Right atrium auricular region (tissue), 2 donors: Measurements from ENCODE around the gene TMEFF2. TPM values are rescaled to one million over a fixed set of nuclear protein-coding genes. Genes with fewer than 3 reads are reported as not detected.

ENCODE experiments used
- DNase-seq: peaks from one replicate; pipeline ENCODE4 v3.0.0-alpha.2; 2019; ENCODE audit warnings: low spot score
- H3K27ac ChIP-seq, 2 donors: fragments of 200-600 bp; sonication (generic); 1 replicate in 1 of 2; 2 replicates in 1 of 2; pipeline ENCODE4 v1.5.1; 2016 to 2019
- H3K27me3 ChIP-seq, 2 donors: fragments of 200-600 bp; sonication (generic); one replicate each; pipeline versions ENCODE4 v1.5.1 to v1.6.0; 2017 to 2019
- H3K36me3 ChIP-seq: fragments of 200-600 bp; sonication (generic); one replicate; pipeline ENCODE4 v1.5.1; 2016
- H3K4me1 ChIP-seq, 2 donors: fragments of 200-600 bp; sonication (generic); one replicate each; pipeline versions ENCODE4 v1.5.1 to v1.6.0; 2017 to 2019
- H3K4me3 ChIP-seq, 2 donors: fragments of 200-600 bp; sonication (generic); 1 replicate in 1 of 2; 2 replicates in 1 of 2; pipeline ENCODE4 v1.5.1; 2017 to 2019; ENCODE audit warnings: mild to moderate bottlenecking in 1 of 2, moderate library complexity in 1 of 2
- H3K9me3 ChIP-seq, 2 donors: fragments of 200-600 bp; sonication (generic); one replicate each; pipeline ENCODE4 v1.5.1; 2019
- total RNA-seq, 2 donors: library from RNA; depleted of rRNA; stranded (reverse); fragments of >200 nt; gene quantifications; one replicate each; pipeline ENCODE4 v1.1.0, GENCODE V29; 2016
- TF ChIP-seq, protein P1 (sequence below), 2 donors: fragments of 200-600 bp; sonication (generic); IDR thresholded peaks; one replicate each; pipeline ENCODE4 v1.5.1; 2019; ENCODE audit warnings: antibody characterized with exemption in 2 of 2

The TMEFF2 gene
- total RNA-seq, 2 donors from 2014 or later = 0.56 TPM; not detected in 1

- TF ChIP-seq, protein P1, sequence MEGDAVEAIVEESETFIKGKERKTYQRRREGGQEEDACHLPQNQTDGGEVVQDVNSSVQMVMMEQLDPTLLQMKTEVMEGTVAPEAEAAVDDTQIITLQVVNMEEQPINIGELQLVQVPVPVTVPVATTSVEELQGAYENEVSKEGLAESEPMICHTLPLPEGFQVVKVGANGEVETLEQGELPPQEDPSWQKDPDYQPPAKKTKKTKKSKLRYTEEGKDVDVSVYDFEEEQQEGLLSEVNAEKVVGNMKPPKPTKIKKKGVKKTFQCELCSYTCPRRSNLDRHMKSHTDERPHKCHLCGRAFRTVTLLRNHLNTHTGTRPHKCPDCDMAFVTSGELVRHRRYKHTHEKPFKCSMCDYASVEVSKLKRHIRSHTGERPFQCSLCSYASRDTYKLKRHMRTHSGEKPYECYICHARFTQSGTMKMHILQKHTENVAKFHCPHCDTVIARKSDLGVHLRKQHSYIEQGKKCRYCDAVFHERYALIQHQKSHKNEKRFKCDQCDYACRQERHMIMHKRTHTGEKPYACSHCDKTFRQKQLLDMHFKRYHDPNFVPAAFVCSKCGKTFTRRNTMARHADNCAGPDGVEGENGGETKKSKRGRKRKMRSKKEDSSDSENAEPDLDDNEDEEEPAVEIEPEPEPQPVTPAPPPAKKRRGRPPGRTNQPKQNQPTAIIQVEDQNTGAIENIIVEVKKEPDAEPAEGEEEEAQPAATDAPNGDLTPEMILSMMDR (IDR thresholded peaks at IDR 0.05) = no peak
- no peaks in the 10 kb centered on the region for H3K36me3 ChIP-seq
- H3K9me3 ChIP-seq = no peaks in the 10 kb centered on the region
- H3K4me1 ChIP-seq = no peaks in the 10 kb centered on the region
- no peak for DNase-seq
- H3K27me3 ChIP-seq = no peaks in the 10 kb centered on the region
- no peak overlapping the region for H3K27ac ChIP-seq
- no peak overlapping the region for H3K4me3 ChIP-seq
Observed at GRCh38 chr2:192206399-192206798, 11.7 kb upstream of the TMEFF2 start.

GRCh38 chr2:192203876-192204275, 9.1 kb upstream of the TMEFF2 start:
- no peaks in the 10 kb centered on the region for H3K36me3 ChIP-seq
- TF ChIP-seq, protein P1 (IDR thresholded peaks at IDR 0.05) = no peak
- no peaks in the 10 kb centered on the region for H3K27me3 ChIP-seq
- DNase-seq = no peak
- H3K4me1 ChIP-seq = no peaks in the 10 kb centered on the region
- H3K4me3 ChIP-seq = no peak overlapping the region
- H3K9me3 ChIP-seq = no peaks in the 10 kb centered on the region
- no peak overlapping the region for H3K27ac ChIP-seq

- H3K27me3 ChIP-seq = peaks cover 3 to 9% of the 10 kb centered on the region in 2 donors
- H3K4me3 ChIP-seq = no peak overlapping the region
- no peak overlapping the region for H3K27ac ChIP-seq
- H3K36me3 ChIP-seq = no peaks in the 10 kb centered on the region
- no peak for DNase-seq
- TF ChIP-seq, protein P1 (IDR thresholded peaks at IDR 0.05) = no peak
- no peaks in the 10 kb centered on the region for H3K4me1 ChIP-seq
- no peaks in the 10 kb centered on the region for H3K9me3 ChIP-seq
Observed at GRCh38 chr2:192202373-192202772, 7.6 kb upstream of the TMEFF2 start.

DNA sequence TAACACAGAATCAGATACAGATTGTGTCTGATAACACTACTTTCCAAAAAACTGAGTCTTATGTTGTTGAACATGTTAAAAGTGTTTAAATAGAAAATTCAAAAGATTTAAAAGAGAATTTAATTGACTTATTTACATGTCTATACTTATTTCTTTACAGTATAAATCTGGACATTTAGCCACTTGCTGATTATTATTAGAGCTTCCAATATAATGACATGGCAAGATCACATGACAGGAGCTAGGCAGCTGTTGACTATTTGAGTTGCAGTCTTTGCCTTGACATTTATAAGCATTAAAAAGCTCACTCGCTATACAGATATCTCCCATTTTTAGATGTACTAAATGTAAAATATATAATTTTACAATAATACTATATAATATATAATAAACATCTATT, 6.4 kb upstream of the TMEFF2 start:
- no peaks in the 10 kb centered on the region for H3K9me3 ChIP-seq
- peaks cover 8 to 12% of the 10 kb centered on the region in 2 donors for H3K27me3 ChIP-seq
- no peak for DNase-seq
- TF ChIP-seq, protein P1 (IDR thresholded peaks at IDR 0.05) = no peak
- H3K4me3 ChIP-seq = no peak overlapping the region
- peaks cover 0 to 6% of the 10 kb centered on the region in 2 donors for H3K4me1 ChIP-seq
- no peaks in the 10 kb centered on the region for H3K36me3 ChIP-seq
- H3K27ac ChIP-seq = no peak overlapping the region

- Histone ChIP-seq H3K4me3 (no peak overlapping the region), H3K27me3 (peaks cover 16 to 29% of the 10 kb centered on the region in 2 donors), H3K36me3 (no peaks in the 10 kb centered on the region), H3K4me1 (peaks cover 0 to 28% of the 10 kb centered on the region in 2 donors), H3K9me3 (no peaks in the 10 kb centered on the region), H3K27ac (no peak overlapping the region)
- TF ChIP-seq, protein P1 (IDR thresholded peaks at IDR 0.05) = no peak
- DNase-seq = no peak
Observed at GRCh38 chr2:192197357-192197756, 2.6 kb upstream of the TMEFF2 start.
